Esophagus (tissue), 2 donors: Measurements from ENCODE around the gene ARHGAP32. TPM values are rescaled to one million over a fixed set of nuclear protein-coding genes. Genes with fewer than 3 reads are reported as not detected.
"Not testable (repeated sequence)": the region's sequence is repeated elsewhere in the genome, so short reads cannot be mapped to it uniquely, and the experiment has no call there.

Experiments used
- H3K27ac ChIP-seq, 2 donors: one replicate each; pipeline ENCODE4 v1.5.1; 2013; ENCODE audit warnings: low read depth in 2 of 2, mild to moderate bottlenecking in 2 of 2, inconsistent platforms in 1 of 2, low read length in 1 of 2, moderate library complexity in 1 of 2
- H3K27me3 ChIP-seq, 2 donors: one replicate each; pipeline ENCODE4 v1.6.1; 2013; ENCODE audit warnings: low read length in 2 of 2, control low read depth in 1 of 2, mild to moderate bottlenecking in 1 of 2; ENCODE audit not compliant: insufficient read depth in 2 of 2, control insufficient read depth in 1 of 2
- H3K36me3 ChIP-seq, 2 donors: one replicate each; pipeline ENCODE4 v1.6.1; 2013; ENCODE audit warnings: low read length in 1 of 2; ENCODE audit not compliant: control insufficient read depth in 2 of 2, insufficient read depth in 2 of 2
- H3K4me1 ChIP-seq, 2 donors: one replicate each; pipeline ENCODE4 v1.6.1; 2013; ENCODE audit warnings: low read length in 1 of 2; ENCODE audit not compliant: control insufficient read depth in 2 of 2, insufficient read depth in 2 of 2
- H3K4me3 ChIP-seq, 2 donors: one replicate each; pipeline ENCODE4 v1.5.1; 2013; ENCODE audit warnings: low read length in 2 of 2, mild to moderate bottlenecking in 2 of 2, low read depth in 1 of 2, moderate library complexity in 1 of 2
- H3K9me3 ChIP-seq, 2 donors: one replicate each; pipeline ENCODE4 v1.6.1; 2013; ENCODE audit warnings: mild to moderate bottlenecking in 2 of 2, low read depth in 1 of 2, low read length in 1 of 2, moderate library complexity in 1 of 2; ENCODE audit not compliant: control insufficient read depth in 2 of 2, insufficient read depth in 1 of 2
- WGBS, 2 donors: extraction: QIAGEN DNeasy Blood & Tissue Kit; methylation state at CpG; one replicate each; pipeline ENCODE4 v1.1.7; 2013; 5-methylcytosine and 5-hydroxymethylcytosine counted together
- polyA plus RNA-seq, 2 donors: library from polyadenylated mRNA; stranded (reverse); fragments of 200-250 nt; gene quantifications; one replicate each; pipeline ENCODE4 v1.2.3, GENCODE V29; 2013
- donor health status: healthy with polysubstance abuse.
- donor health status: Bipolar disorder and iron deficiency.

The ARHGAP32 gene
- polyA plus RNA-seq, 2 donors, result 17.8 to 18.9 TPM

DNA sequence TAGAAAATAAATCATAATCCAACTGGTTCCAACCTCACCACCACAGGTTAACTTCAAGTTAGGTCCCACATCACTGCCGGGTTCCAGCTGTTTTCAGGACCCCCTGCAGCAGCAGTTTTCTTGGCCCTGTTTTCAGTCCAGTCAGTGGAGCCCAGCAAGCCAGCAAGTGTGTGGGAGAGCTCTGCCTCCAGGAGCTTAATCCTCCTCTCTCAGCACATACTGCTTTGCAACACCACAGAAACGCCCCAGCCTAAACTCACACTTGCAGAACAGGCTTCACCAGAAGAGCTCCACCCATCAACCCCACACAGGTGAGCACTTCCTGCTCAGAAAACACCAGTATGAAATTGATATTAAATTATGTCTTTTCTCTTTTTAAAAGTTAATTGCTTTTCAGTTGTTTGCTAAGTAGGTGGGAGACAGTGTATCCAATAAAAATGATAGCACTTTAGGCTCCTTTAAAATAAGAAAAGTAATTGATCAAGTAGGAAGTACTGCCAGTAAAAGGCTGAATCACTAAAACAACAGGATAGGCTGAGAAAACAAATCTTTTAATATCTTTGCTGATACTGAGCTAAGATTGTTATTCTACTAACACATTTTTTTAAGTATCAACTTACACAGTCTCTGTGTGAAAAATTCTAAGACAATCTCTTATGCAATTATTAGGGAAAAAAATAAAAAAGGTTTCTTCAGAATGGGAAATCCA is 168.0 kb downstream of the ARHGAP32 start:
- WGBS, 2 donors, result 35 to 38% methylated on average over 2 of the region's 2 CpGs
- no peaks in the 10 kb centered on the region for H3K9me3 ChIP-seq
- no peaks in the 10 kb centered on the region for H3K4me1 ChIP-seq
- peak overlapping the region; percentile 59 to 77 for H3K4me3 ChIP-seq
- peak overlapping the region; percentile 75 to 84 for H3K27ac ChIP-seq
- no peaks in the 10 kb centered on the region for H3K27me3 ChIP-seq
- no peaks in the 10 kb centered on the region for H3K36me3 ChIP-seq

DNA sequence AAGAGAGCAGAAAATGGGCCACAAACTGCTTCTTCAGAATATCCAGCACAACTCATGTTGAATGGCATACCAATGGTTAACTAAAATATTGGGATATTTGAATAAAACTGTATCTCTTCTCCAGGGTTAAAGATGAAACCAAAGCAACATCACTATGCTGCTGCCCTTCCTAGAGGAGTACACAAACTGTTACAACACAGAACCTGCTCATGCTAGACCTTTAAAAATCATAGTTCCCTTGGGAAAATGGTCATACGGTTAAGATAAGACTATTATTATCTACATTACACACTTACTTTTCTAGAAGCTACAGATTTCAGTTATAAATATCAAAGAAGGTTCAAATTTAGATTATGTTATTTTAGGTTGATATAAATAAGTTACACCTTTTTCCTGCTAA is 170.8 kb downstream of the ARHGAP32 start:
- 42 to 58% methylated on average over 1 of the region's 1 CpG for WGBS, 2 donors
- H3K4me1 ChIP-seq, result no peaks in the 10 kb centered on the region
- peak overlapping the region in 1 of 2 donors; percentile 45 for H3K4me3 ChIP-seq
- H3K9me3 ChIP-seq, result no peaks in the 10 kb centered on the region
- H3K36me3 ChIP-seq, result no peaks in the 10 kb centered on the region
- no peaks in the 10 kb centered on the region for H3K27me3 ChIP-seq
- no peak overlapping the region for H3K27ac ChIP-seq

DNA sequence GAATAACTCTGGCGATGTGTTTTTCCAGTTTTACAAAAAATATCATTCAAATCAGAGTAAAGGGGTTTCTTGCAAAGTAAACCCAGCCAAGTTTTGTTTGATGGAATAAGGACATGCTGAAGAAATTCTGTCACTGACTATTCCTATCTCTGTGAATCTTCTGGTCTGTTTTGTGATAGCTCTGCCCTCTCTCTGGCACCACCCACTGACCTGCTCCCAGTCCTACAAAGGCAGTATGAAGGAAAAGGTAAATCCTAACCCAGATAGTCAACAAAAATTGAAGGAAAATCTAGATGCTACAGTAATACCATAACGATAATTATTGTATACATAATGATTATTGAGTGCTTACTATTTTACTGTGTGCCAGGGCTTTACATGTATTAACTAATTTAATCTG is 173.1 kb downstream of the ARHGAP32 start:
- Histone ChIP-seq H3K4me3 (no peak overlapping the region), H3K36me3 (no peaks in the 10 kb centered on the region), H3K4me1 (no peaks in the 10 kb centered on the region), H3K27me3 (no peaks in the 10 kb centered on the region), H3K27ac (no peak overlapping the region), H3K9me3 (no peaks in the 10 kb centered on the region)
- WGBS, 2 donors, result 52 to 63% methylated on average over 2 of the region's 2 CpGs

DNA sequence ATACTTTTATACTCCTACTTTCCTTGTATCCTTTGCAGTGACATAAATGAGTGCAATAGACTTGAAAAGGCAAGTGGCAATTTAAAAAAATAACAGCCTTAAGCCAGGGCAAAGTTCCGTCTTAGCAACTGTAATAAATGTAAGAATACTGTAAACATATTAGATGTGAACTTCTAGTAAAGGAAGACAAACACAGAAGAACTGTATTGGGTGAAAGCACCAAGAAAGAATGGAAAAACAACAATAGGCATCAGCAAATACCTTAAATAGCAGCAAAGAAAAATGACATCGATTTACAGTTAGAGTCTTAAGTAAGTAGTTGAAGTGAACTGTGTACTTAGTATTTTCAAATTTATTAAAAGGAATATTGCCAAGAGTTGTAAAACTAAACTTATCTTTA is 174.0 kb downstream of the ARHGAP32 start:
- Histone ChIP-seq H3K4me1 (no peaks in the 10 kb centered on the region), H3K27me3 (no peaks in the 10 kb centered on the region), H3K4me3 (no peak overlapping the region), H3K36me3 (no peaks in the 10 kb centered on the region), H3K27ac (no peak overlapping the region), H3K9me3 (no peaks in the 10 kb centered on the region)
- 56 to 72% methylated on average over 2 of the region's 2 CpGs for WGBS, 2 donors

DNA sequence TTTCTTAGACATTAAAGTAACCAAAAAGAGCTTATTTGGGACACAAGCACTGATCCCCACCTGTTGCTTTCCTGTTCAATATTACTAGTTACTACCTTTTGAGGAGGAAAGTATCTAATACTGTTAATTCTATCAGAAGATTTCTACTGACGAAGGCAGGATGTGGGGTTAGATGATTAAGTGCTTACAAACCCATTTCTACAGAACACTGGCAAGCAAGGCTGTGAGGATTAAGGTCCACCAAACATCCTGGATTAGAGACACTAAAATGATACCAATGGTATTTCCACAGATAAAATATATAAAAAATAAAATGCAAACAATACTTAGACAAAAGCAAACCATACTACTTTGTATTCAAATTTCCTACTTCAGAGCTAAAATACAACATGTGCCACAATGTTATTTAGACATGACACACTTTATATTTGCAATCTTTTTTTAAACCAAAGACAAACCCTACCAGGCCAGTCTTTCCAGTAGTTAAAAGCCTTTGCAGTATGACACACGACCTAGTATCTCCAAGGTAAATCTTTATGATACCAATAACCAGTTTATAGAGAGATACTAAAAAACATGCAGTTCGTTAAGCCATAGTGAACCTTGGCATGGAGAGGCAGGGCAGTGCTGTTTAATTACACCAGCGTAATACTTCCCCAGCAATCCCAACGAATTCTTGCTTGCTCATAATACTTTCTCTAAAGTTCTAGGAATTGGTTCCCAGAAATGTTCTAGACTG is 178.2 kb downstream of the ARHGAP32 start:
- H3K27me3 ChIP-seq, result no peaks in the 10 kb centered on the region
- no peak overlapping the region for H3K4me3 ChIP-seq
- WGBS, 2 donors, result 62 to 64% methylated on average over 5 of the region's 5 CpGs
- H3K9me3 ChIP-seq, result no peaks in the 10 kb centered on the region
- H3K36me3 ChIP-seq, result no peaks in the 10 kb centered on the region
- H3K4me1 ChIP-seq, result no peaks in the 10 kb centered on the region
- H3K27ac ChIP-seq, result no peak overlapping the region

DNA sequence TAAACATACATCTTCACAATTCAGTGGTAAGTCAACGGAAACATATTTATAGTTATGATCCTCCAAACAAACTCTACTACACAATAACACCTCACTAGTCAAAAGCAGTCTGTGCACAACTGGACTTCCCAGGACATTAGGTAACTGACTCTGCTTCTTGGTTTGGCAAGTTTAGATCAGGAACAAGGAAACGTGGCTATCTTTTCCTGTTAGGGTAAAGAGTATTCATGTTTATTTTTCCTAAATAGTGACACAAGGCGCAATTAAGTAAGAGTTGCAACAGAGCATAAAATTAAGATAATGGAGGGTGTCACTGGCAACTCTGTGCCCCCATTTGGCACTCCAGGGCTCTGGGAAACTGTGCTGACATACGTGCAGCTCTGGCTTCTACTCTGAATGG is 179.2 kb downstream of the ARHGAP32 start:
- 68 to 79% methylated on average over 4 of the region's 4 CpGs for WGBS, 2 donors
- no peak overlapping the region for H3K4me3 ChIP-seq
- peak overlapping the region in 1 of 2 donors; percentile 40 for H3K27ac ChIP-seq
- no peaks in the 10 kb centered on the region for H3K9me3 ChIP-seq
- no peaks in the 10 kb centered on the region for H3K27me3 ChIP-seq
- H3K36me3 ChIP-seq, result no peaks in the 10 kb centered on the region
- H3K4me1 ChIP-seq, result no peaks in the 10 kb centered on the region

DNA sequence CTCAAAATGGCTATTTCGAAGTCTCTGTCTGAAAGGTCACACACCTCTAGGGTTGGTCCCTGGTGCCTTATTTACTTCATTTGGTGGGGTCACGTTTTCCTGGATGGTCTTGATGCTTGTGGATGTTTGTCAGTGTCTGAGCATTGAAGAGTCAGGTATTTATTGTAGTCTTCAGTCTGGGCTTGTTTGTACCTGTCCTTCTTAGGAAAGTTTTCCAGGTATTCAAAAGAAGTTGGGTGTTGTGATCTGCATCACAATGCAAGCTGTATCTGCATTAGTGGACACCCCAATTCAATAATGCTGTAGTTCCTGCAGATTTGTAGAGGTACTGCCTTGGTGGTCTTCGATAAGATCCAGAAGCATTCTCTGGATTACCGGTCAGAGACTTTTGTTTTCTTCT is 186.0 kb downstream of the ARHGAP32 start:
- 77 to 79% methylated on average over 4 of the region's 4 CpGs for WGBS, 2 donors
- Histone ChIP-seq H3K27me3 (no peaks in the 10 kb centered on the region), H3K4me1 (peaks cover 2 to 12% of the 10 kb centered on the region in 2 donors), H3K9me3 (no peaks in the 10 kb centered on the region), H3K36me3 (peaks cover 0 to 3% of the 10 kb centered on the region in 2 donors), H3K4me3 (no peak overlapping the region), H3K27ac (no peak overlapping the region)

DNA sequence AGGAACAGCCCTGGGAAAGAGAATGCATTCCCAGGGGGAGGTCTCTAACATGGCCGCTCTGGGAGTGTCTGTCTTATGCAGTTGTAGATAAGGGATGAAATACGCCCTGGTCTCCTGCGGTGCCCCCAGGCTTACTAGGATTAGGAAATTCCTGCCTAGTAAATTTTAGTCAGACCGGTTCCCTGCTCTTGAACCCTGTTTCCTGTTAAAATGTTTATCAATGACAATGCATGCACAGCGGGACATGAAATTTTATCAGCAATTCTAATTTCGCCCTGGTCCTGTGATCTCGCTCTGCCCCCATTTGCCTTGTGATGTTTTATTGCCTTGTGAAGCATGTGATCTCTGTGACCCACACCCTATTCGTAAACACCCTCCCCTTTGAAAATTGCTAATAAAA is 193.0 kb downstream of the ARHGAP32 start:
- H3K27ac ChIP-seq, H3K4me3 ChIP-seq, H3K36me3 ChIP-seq, H3K9me3 ChIP-seq, H3K27me3 ChIP-seq, H3K4me1 ChIP-seq: not testable (repeated sequence)
- 96 to 97% methylated on average over 8 of the region's 8 CpGs for WGBS, 2 donors

DNA sequence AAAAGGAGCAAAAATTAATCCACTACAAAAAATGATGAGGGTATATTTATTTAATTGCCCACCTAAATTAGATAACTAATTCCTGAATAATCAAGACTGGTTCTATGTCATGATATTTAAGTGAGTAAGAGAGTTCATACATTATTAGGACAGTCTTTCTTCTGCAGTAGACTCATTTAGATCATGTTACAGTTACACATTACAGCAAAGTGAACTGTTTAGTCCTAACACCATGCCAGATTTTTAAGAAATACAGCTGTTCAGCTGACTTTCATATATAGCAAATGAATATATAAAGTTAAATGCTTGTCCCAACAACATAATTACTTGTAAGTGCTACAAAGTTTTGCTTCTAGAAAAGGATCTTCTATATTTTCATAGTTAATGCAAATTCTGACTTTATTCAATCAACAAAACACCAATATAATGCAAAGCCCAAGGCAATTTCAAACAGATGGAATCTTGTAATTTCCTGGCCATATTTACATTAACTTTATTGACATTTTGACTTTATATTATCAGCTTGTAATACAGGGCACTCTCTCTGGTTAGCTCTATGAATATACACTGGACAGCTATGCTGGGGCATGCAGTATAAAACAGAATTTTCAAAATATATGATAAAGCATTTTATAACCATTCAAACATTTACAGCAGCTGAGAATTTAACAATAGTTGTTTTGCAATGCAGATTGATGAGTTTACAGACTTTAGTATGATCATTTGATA is 203.7 kb downstream of the ARHGAP32 start:
- Histone ChIP-seq H3K4me3 (no peak overlapping the region), H3K27ac (no peak overlapping the region), H3K4me1 (no peaks in the 10 kb centered on the region), H3K9me3 (no peaks in the 10 kb centered on the region), H3K36me3 (peaks cover 0 to 4% of the 10 kb centered on the region in 2 donors), H3K27me3 (no peaks in the 10 kb centered on the region)
